ENCODE measurements around the gene EHMT1.

- TF ChIP-seq CTCF (IDR thresholded peaks at IDR 0.05 in 2 of 3, conservative IDR thresholded peaks at IDR 0.05 in 1 of 3; ENCODE audit: control insufficient read depth in 2 of 3, extremely low read depth in 1 of 3, insufficient read depth in 1 of 3, low read depth in 3 of 3, low read length in 3 of 3) (no peak), EZH2 (IDR thresholded peaks at IDR 0.05; ENCODE audit: borderline replicate concordance, control insufficient read depth, low read depth, low read length) (no peak), ATF2 (IDR thresholded peaks at IDR 0.05; ENCODE audit: low read length) (no peak), NR2C2 (IDR thresholded peaks at IDR 0.05; ENCODE audit: borderline replicate concordance, control insufficient read depth, insufficient read length, low read depth) (no peak)
- TF ChIP-seq, protein P1, sequence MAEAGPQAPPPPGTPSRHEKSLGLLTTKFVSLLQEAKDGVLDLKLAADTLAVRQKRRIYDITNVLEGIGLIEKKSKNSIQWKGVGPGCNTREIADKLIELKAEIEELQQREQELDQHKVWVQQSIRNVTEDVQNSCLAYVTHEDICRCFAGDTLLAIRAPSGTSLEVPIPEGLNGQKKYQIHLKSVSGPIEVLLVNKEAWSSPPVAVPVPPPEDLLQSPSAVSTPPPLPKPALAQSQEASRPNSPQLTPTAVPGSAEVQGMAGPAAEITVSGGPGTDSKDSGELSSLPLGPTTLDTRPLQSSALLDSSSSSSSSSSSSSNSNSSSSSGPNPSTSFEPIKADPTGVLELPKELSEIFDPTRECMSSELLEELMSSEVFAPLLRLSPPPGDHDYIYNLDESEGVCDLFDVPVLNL (IDR thresholded peaks at IDR 0.05; ENCODE audit: low read depth, low read length), result no peak
Measured at GRCh38 chr9:137879052-137879451, 260.2 kb downstream of the EHMT1 start.

Measured in GM12878 (cell line).